Measurements from ENCODE around the gene STX3. TPM values are rescaled to one million over a fixed set of nuclear protein-coding genes. Genes with fewer than 3 reads are reported as not detected.
"Not testable (repeated sequence)": the region's sequence is repeated elsewhere in the genome, so short reads cannot be mapped to it uniquely, and the experiment has no call there.

STX3 gene
- total RNA-seq, 1 donor = 17.9 TPM

- DNase-seq (ENCODE audit: low read depth) = no peak
- TF ChIP-seq CTCF (IDR thresholded peaks at IDR 0.05; ENCODE audit: insufficient read depth, low read length) = no peak
- H3K4me3 ChIP-seq (ENCODE audit: low read depth, low read length) = no peak overlapping the region
Observed at GRCh38 chr11:59783632-59784090, 28.5 kb downstream of the STX3 start.

- not testable (repeated sequence) for DNase-seq (ENCODE audit: low read depth); H3K4me3 ChIP-seq (ENCODE audit: low read depth, low read length)
Observed at GRCh38 chr11:59784441-59784840, 29.3 kb downstream of the STX3 start.

- TF ChIP-seq CTCF (IDR thresholded peaks at IDR 0.05; ENCODE audit: insufficient read depth, low read length) = no peak
- no peak for DNase-seq (ENCODE audit: low read depth)
- no peak overlapping the region for H3K4me3 ChIP-seq (ENCODE audit: low read depth, low read length)
Observed at GRCh38 chr11:59785818-59786217, 30.6 kb downstream of the STX3 start.

- no peak for TF ChIP-seq CTCF (IDR thresholded peaks at IDR 0.05; ENCODE audit: insufficient read depth, low read length)
- H3K4me3 ChIP-seq (ENCODE audit: low read depth, low read length) = no peak overlapping the region
- no peak for DNase-seq (ENCODE audit: low read depth)
Observed at GRCh38 chr11:59787255-59787588, 32.0 kb downstream of the STX3 start.

GRCh38 chr11:59787816-59788215 lies 32.6 kb downstream of the STX3 start:
- H3K4me3 ChIP-seq (ENCODE audit: low read depth, low read length) = no peak overlapping the region
- peak; percentile 53 for DNase-seq (ENCODE audit: low read depth)
- TF ChIP-seq CTCF (IDR thresholded peaks at IDR 0.05; ENCODE audit: insufficient read depth, low read length) = no peak

GRCh38 chr11:59791639-59792038 lies 36.5 kb downstream of the STX3 start:
- no peak for TF ChIP-seq CTCF (IDR thresholded peaks at IDR 0.05; ENCODE audit: insufficient read depth, low read length)
- no peak overlapping the region for H3K4me3 ChIP-seq (ENCODE audit: low read depth, low read length)
- DNase-seq (ENCODE audit: low read depth) = no peak

- no peak for DNase-seq (ENCODE audit: low read depth)
- no peak overlapping the region for H3K4me3 ChIP-seq (ENCODE audit: low read depth, low read length)
- no peak for TF ChIP-seq CTCF (IDR thresholded peaks at IDR 0.05; ENCODE audit: insufficient read depth, low read length)
Observed at GRCh38 chr11:59792507-59792906, 37.3 kb downstream of the STX3 start.
